Activated CD4-positive, alpha-beta T cell treated with anti-CD3 and anti-CD28 coated beads, Interleukin-2, amount 10 ng/mL, durations not matched to agents 7 days and 5 days (primary cell): ENCODE data around the gene SNRPA1. TPM values are rescaled to one million over a fixed set of nuclear protein-coding genes. Genes with fewer than 3 reads are reported as not detected.

Experiments
- CTCF ChIA-PET: fragments of 350-600 bp; sonication (Branson Sonifier 250); formaldehyde crosslinking; loops from one replicate; lab custom pipeline; 2021; ENCODE audit warnings: antibody characterized with exemption; lab: Charles Lee
- POLR2A ChIA-PET: fragments of 350-600 bp; sonication (Branson Sonifier 250); formaldehyde crosslinking; loops from one replicate; lab custom pipeline; 2021; ENCODE audit warnings: antibody characterized with exemption; lab: Charles Lee
- DNase-seq: peaks from one replicate; pipeline ENCODE4 v3.0.0-alpha.2; 2020
- H3K27ac Mint-ChIP-seq: one replicate; pipeline ENCODE4 v1.8.0; 2021; ENCODE audit warnings: mild to moderate bottlenecking, moderate library complexity, mixed read lengths
- H3K27me3 Mint-ChIP-seq: one replicate; pipeline ENCODE4 v1.8.0; 2021; ENCODE audit warnings: mixed read lengths
- H3K36me3 Mint-ChIP-seq: one replicate; pipeline ENCODE4 v1.8.0; 2021; ENCODE audit warnings: low read depth, mixed read lengths
- H3K4me1 Mint-ChIP-seq: one replicate; pipeline ENCODE4 v1.8.0; 2021; ENCODE audit warnings: mixed read lengths
- H3K4me3 Mint-ChIP-seq: one replicate; pipeline ENCODE4 v1.8.0; 2021; ENCODE audit warnings: mild to moderate bottlenecking, moderate library complexity, mixed read lengths
- H3K9me3 Mint-ChIP-seq: one replicate; pipeline ENCODE4 v1.8.0; 2021; ENCODE audit warnings: mixed read lengths
- total RNA-seq, 2 experiments: library from RNA; stranded (reverse); gene quantifications; one replicate each; pipeline ENCODE4 v1.2.3, GENCODE V29; 2021

Gene SNRPA1
- total RNA-seq, 2 experiments from 2014 or later, result 92.8 to 109 TPM

- DNase-seq, result no peak
- Mint-ChIP-seq H3K27ac (no peak overlapping the region), H3K9me3 (no peaks in the 10 kb centered on the region), H3K4me3 (no peak overlapping the region), H3K36me3 (no peaks in the 10 kb centered on the region), H3K4me1 (peaks cover 10% of the 10 kb centered on the region), H3K27me3 (no peaks in the 10 kb centered on the region)
- ChIA-PET CTCF (interaction anchor here (1.0 kb wide), 1 partner anchor 186 kb away, joined by 3 read pairs; no protein-coding TSS in a partner anchor), POLR2A (no interaction called here)
Observed at GRCh38 chr15:101315736-101316135, 20.7 kb upstream of the SNRPA1 start.

GRCh38 chr15:101314336-101315125, 19.5 kb upstream of the SNRPA1 start:
- Mint-ChIP-seq H3K4me3 (no peak overlapping the region), H3K27me3 (no peaks in the 10 kb centered on the region), H3K9me3 (no peaks in the 10 kb centered on the region), H3K27ac (no peak overlapping the region), H3K36me3 (no peaks in the 10 kb centered on the region), H3K4me1 (no peaks in the 10 kb centered on the region)
- POLR2A ChIA-PET, result no interaction called here
- CTCF ChIA-PET, result no interaction called here
- no peak for DNase-seq

- H3K36me3 Mint-ChIP-seq, result no peaks in the 10 kb centered on the region
- no peak for DNase-seq
- ChIA-PET CTCF (no interaction called here), POLR2A (no interaction called here)
- no peaks in the 10 kb centered on the region for H3K4me1 Mint-ChIP-seq
- no peaks in the 10 kb centered on the region for H3K27me3 Mint-ChIP-seq
- no peak overlapping the region for H3K4me3 Mint-ChIP-seq
- H3K27ac Mint-ChIP-seq, result no peak overlapping the region
- no peaks in the 10 kb centered on the region for H3K9me3 Mint-ChIP-seq
Observed at GRCh38 chr15:101313041-101313761, 18.2 kb upstream of the SNRPA1 start.

GRCh38 chr15:101310508-101310907, 15.5 kb upstream of the SNRPA1 start:
- no peaks in the 10 kb centered on the region for H3K9me3 Mint-ChIP-seq
- H3K27me3 Mint-ChIP-seq, result no peaks in the 10 kb centered on the region
- H3K27ac Mint-ChIP-seq, result no peak overlapping the region
- CTCF ChIA-PET, result interaction anchor here (0.6 to 1.3 kb wide), 3 partner anchors 10 to 312 kb away, joined by 3 read pairs; no protein-coding TSS in a partner anchor
- H3K36me3 Mint-ChIP-seq, result no peaks in the 10 kb centered on the region
- DNase-seq, result no peak
- no peak overlapping the region for H3K4me3 Mint-ChIP-seq
- POLR2A ChIA-PET, result no interaction called here
- H3K4me1 Mint-ChIP-seq, result no peaks in the 10 kb centered on the region

- CTCF ChIA-PET, result interaction anchor here (0.7 to 1.3 kb wide), 2 partner anchors 10 to 28 kb away, joined by 3 read pairs; no protein-coding TSS in a partner anchor
- POLR2A ChIA-PET, result no interaction called here
- no peaks in the 10 kb centered on the region for H3K4me1 Mint-ChIP-seq
- DNase-seq, result no peak
- H3K4me3 Mint-ChIP-seq, result no peak overlapping the region
- H3K27me3 Mint-ChIP-seq, result no peaks in the 10 kb centered on the region
- H3K36me3 Mint-ChIP-seq, result no peaks in the 10 kb centered on the region
- H3K9me3 Mint-ChIP-seq, result no peaks in the 10 kb centered on the region
- H3K27ac Mint-ChIP-seq, result no peak overlapping the region
Observed at GRCh38 chr15:101310161-101310480, 15.1 kb upstream of the SNRPA1 start.

GRCh38 chr15:101309436-101310160, 14.6 kb upstream of the SNRPA1 start:
- no peak overlapping the region for H3K4me3 Mint-ChIP-seq
- CTCF ChIA-PET, result interaction anchor here (0.7 to 5.6 kb wide), 4 partner anchors 10 to 27 kb away, joined by 3 to 28 read pairs (median 3); no protein-coding TSS in a partner anchor
- no peaks in the 10 kb centered on the region for H3K9me3 Mint-ChIP-seq
- no peak for DNase-seq
- no peaks in the 10 kb centered on the region for H3K4me1 Mint-ChIP-seq
- POLR2A ChIA-PET, result no interaction called here
- no peaks in the 10 kb centered on the region for H3K36me3 Mint-ChIP-seq
- H3K27me3 Mint-ChIP-seq, result no peaks in the 10 kb centered on the region
- no peak overlapping the region for H3K27ac Mint-ChIP-seq

GRCh38 chr15:101308604-101309435, 13.8 kb upstream of the SNRPA1 start:
- Mint-ChIP-seq H3K4me1 (no peaks in the 10 kb centered on the region), H3K9me3 (no peaks in the 10 kb centered on the region), H3K27me3 (no peaks in the 10 kb centered on the region), H3K36me3 (no peaks in the 10 kb centered on the region), H3K27ac (no peak overlapping the region), H3K4me3 (no peak overlapping the region)
- no peak for DNase-seq
- CTCF ChIA-PET, result interaction anchor here (0.6 to 5.6 kb wide), 3 partner anchors 10 to 15 kb away, joined by 3 to 28 read pairs (median 3); no protein-coding TSS in a partner anchor
- POLR2A ChIA-PET, result no interaction called here

- POLR2A ChIA-PET, result no interaction called here
- DNase-seq, result no peak
Observed at GRCh38 chr15:101307897-101308603, 13.0 kb upstream of the SNRPA1 start.

GRCh38 chr15:101307048-101307896, 12.2 kb upstream of the SNRPA1 start:
- Mint-ChIP-seq H3K27ac (no peak overlapping the region), H3K4me3 (no peak overlapping the region), H3K36me3 (no peaks in the 10 kb centered on the region), H3K27me3 (no peaks in the 10 kb centered on the region), H3K4me1 (no peaks in the 10 kb centered on the region), H3K9me3 (no peaks in the 10 kb centered on the region)
- POLR2A ChIA-PET, result no interaction called here
- DNase-seq, result no peak
- CTCF ChIA-PET, result interaction anchor here (0.6 to 5.6 kb wide), 3 partner anchors 9 to 205 kb away, joined by 3 to 28 read pairs (median 4); no protein-coding TSS in a partner anchor

More at GRCh38 chr15:101307897-101308603, 13.0 kb upstream of the SNRPA1 start:
- no peaks in the 10 kb centered on the region for H3K36me3 Mint-ChIP-seq
- no peaks in the 10 kb centered on the region for H3K9me3 Mint-ChIP-seq
- no peaks in the 10 kb centered on the region for H3K4me1 Mint-ChIP-seq
- no peak overlapping the region for H3K4me3 Mint-ChIP-seq
- no peaks in the 10 kb centered on the region for H3K27me3 Mint-ChIP-seq
- CTCF ChIA-PET, result interaction anchor here (0.6 to 5.6 kb wide), 5 partner anchors 10 to 204 kb away, joined by 3 to 28 read pairs (median 3); no protein-coding TSS in a partner anchor
- no peak overlapping the region for H3K27ac Mint-ChIP-seq

GRCh38 chr15:101306341-101307047, 11.4 kb upstream of the SNRPA1 start:
- no peak for DNase-seq
- H3K9me3 Mint-ChIP-seq, result no peaks in the 10 kb centered on the region
- no peaks in the 10 kb centered on the region for H3K27me3 Mint-ChIP-seq
- no peaks in the 10 kb centered on the region for H3K36me3 Mint-ChIP-seq
- H3K27ac Mint-ChIP-seq, result no peak overlapping the region
- no peaks in the 10 kb centered on the region for H3K4me1 Mint-ChIP-seq
- no peak overlapping the region for H3K4me3 Mint-ChIP-seq
- ChIA-PET POLR2A (no interaction called here), CTCF (interaction anchor here (0.6 to 5.6 kb wide), 3 partner anchors 11 to 299 kb away, joined by 3 to 28 read pairs (median 3); no protein-coding TSS in a partner anchor)
